Endothelial cell of hepatic sinusoid (primary cell): ENCODE data around the gene ACTR10.
"Not testable (repeated sequence)": the region's sequence is repeated elsewhere in the genome, so short reads cannot be mapped to it uniquely, and the experiment has no call there.

ENCODE experiments used
- in situ Hi-C: cut with HindIII; loops from 2 replicates; pipeline ENCODE4 v1.10.0; 2017; ENCODE audit warnings: low sequenced_read_pairs

Gene ACTR10

GRCh38 chr14:58215191-58215914 lies 15.4 kb downstream of the ACTR10 start:
- in situ Hi-C loops, result no loop called here

GRCh38 chr14:58216544-58216943 lies 16.6 kb downstream of the ACTR10 start:
- in situ Hi-C loops, result no loop called here

GRCh38 chr14:58227096-58227819 lies 27.3 kb downstream of the ACTR10 start:
- in situ Hi-C loops, result no loop called here

DNA sequence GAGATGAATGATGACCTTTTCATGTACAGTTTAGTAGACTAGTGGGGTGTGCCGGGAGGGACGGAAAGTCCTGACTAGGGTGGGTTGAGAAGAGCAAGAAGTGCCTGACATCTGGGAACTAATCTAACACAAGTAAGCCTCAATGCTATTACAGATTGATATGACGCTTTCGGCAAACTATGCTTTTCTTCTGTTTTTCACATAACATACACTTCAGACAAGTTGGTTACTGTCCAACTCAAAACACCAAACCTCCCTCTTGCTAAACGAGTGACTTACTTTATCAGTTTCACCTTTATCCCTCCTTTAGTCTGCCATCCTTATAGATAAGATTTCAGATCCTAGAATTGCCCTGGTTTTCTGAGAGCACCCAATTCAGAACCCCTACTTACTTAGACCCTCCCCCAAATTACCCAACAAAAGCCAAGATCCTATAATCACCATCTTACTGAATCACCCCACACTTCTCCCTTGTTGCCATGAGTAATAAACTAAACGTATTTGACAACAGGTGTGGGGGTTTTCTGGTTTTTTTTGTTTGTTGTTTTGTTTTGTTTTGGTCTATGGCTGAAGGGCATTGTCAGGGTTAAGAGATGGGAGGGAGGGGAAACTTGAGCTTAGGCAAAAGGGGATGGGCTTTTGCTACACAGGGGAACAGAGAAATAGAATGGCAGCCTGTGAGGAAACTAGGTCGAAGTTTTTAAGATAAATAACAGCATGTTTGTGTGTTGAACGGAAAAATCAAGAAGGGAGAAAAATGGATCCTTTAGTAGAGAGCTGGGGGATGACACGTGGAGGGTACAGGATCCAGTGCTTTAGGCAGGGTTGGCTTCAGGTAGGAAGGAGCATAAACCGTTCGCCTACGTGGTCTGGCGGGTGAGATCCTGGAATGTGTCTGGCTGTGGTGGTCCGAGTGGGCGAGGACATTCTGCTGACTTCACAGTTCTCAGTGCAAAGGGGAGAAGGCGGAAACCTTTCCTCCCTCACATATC lies 38.6 kb downstream of the ACTR10 start:
- in situ Hi-C loops, result no loop called here

- in situ Hi-C loops, result no loop called here
Measured at GRCh38 chr14:58239244-58240195, 39.6 kb downstream of the ACTR10 start.

DNA sequence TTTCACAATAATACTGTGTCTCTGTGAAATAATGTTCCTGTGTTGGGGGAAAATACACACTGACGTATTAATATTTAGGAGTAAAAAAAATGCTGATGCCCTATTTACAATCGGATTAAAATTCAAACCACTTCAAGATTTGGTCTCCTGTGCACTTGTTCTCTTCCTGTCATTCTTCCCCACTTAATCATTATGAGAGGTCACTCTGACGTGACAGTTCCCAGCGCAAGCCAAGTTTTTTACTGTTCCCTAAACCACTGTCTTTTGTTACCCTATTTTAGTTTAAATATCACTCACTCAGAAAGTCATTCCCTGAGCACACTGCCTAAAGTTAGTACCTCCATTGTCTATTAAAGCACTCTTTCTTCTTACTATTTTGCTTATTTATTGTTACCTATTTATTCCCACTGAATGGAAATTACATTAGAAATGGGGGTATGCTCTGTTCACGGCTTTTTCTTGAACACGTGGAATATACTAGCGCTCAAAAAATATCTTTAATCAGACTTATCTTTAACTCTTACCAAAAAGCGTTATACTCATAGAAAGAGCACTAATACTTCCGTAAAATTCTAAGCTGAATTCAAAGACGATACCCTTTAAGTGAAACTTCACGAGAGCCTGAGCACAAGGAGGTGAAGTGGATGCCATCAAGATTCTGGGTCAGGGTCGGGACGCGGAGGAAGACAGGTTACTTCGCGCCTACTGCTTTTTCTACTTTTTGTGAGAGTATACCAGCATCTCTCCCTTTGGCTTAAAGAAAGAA lies 44.0 kb downstream of the ACTR10 start:
- in situ Hi-C loops, result no loop called here

DNA sequence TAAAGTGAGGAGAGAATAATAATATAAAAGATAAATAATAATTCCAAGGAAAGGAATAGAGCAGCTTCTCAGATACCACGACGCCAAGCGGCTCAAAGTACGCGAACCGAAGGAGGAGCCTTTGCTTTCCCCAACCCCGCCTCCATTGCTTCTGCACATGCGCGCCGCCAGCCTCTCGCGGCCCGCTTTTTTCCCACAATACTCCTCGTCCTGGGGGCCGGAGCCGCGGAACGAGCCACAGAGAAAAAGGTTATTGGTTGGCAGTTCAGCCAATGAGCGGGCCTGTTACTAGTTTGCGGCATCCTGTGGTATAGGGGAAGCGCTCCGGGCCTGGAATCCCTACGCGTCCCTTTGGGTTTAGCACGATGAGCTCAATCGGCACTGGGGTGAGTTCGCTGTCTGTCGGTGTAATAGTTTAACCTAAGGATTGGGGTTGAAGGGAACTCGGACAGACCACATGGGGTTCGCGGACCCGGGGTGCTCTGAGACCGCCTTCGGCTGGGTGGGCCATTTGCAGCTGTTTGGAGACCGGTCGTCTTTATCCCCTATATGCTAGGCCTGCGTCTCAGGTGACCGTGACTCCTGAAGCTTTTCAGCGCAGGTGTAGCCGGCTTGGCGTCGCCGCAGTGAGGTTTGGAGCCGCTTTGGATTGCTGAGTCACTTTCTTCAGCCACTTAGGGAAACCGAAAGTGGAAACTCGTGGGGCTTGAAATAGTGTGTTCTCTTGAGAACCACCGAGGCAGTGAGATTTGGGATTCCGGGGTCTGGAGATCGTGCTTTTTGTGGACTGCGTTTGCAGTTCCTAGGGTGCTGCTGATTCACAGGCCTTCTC lies 44.8 kb downstream of the ACTR10 start, which contains the start of gene PSMA3:
PSMA3 (plus strand) TSS at position 288 of the 832 bp plus-strand sequence; CDS start at position 366, 78 bp downstream.
- in situ Hi-C loops, result no loop called here

DNA sequence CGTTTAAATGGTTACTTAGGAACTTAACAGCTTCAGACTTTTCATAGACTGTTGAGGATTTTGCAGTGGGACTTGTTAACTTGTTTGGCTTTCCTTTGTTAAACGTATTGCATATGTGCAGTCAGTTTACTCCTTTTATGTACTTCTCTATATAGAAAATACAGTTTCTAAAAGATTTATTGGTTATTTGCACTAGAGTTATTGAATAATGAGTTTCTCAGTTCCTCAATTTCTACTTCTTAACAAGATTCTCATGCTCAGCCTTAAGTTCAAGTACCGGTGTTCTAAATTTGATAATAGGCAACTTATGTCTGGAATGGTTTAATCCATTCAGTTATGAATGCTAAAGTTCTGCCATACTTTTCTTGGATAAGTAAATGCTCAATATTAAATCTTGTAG lies 45.6 kb downstream of the ACTR10 start:
- in situ Hi-C loops, result no loop called here

DNA sequence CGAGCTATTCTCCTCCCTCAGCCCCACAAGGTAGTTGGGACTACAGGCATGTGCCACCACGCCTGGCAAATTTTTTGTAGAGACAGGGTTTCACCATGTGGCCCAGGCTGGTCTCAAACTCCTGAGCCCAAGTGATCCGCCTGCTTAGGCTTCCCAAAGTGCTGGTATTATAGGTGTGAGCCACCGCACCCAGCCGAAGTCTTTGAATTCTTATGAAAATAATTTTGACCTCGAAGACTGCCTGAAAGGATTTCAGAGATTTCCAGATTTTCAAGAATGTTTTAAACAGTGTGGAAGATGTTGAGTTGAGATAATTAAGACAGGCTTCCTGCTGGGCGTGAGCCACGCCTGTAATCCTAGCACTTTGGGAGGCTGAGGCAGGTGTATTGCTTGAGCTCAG lies 49.7 kb downstream of the ACTR10 start:
- in situ Hi-C loops, result no loop called here

- in situ Hi-C loops, result no loop called here
Measured at GRCh38 chr14:58258156-58258555, 58.2 kb downstream of the ACTR10 start.

- in situ Hi-C loops, result not testable (repeated sequence)
Measured at GRCh38 chr14:58262005-58262404, 62.1 kb downstream of the ACTR10 start.

- in situ Hi-C loops, result no loop called here
Measured at GRCh38 chr14:58265401-58265800, 65.5 kb downstream of the ACTR10 start.

DNA sequence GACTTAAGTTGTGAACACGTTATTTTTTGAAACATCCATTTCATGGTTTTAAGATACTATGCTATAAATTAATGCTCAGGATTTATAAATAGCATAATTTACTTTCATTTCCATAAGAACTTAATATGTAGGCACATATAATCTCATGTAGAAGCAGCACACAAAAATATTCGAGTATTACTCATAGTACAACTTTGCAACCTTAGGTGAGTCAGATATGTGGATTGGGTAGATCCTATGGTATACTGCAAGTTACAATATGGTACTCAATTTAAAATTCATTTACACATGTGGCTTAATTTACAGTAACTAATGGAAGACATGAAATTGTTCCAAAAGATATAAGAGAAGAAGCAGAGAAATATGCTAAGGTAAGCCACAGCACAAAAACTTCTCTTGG lies 70.7 kb downstream of the ACTR10 start:
- in situ Hi-C loops, result no loop called here

DNA sequence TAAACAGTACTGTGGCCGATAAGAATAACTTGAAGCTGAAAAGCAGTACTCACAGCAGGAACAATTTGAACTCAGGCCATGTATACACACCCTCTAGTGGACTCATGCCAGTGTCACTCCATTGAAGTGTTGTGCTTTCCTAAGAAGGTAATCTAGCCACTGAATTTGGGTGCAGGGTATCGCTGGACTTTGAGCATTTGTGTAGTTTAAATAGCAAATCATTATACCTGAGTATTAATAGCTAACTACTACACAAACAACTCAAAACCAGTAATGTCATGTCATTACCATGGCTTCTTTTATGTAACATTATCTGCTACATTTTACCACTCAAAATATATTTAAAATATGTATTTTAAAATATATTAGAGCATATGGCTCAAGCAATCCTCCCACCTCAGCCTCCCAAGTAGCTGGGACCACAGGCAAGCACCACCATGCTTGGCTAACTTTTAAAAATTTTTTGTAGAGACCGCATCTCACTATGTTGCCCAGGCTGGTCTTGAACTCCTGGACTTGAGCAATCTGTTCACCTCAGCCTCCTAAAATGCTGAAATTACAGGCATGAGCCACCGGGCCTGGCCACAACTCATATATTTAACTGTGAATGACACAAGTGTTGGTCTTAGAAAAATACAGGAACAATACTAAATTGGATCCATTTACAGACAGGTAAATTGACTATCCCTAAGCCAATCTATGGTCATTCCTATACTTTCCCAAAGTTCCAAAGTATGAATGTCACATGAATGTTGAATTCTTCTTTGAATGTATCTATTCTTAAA lies 72.8 kb downstream of the ACTR10 start:
- in situ Hi-C loops, result no loop called here

GRCh38 chr14:58274881-58275280 lies 74.9 kb downstream of the ACTR10 start:
- in situ Hi-C loops, result no loop called here

DNA sequence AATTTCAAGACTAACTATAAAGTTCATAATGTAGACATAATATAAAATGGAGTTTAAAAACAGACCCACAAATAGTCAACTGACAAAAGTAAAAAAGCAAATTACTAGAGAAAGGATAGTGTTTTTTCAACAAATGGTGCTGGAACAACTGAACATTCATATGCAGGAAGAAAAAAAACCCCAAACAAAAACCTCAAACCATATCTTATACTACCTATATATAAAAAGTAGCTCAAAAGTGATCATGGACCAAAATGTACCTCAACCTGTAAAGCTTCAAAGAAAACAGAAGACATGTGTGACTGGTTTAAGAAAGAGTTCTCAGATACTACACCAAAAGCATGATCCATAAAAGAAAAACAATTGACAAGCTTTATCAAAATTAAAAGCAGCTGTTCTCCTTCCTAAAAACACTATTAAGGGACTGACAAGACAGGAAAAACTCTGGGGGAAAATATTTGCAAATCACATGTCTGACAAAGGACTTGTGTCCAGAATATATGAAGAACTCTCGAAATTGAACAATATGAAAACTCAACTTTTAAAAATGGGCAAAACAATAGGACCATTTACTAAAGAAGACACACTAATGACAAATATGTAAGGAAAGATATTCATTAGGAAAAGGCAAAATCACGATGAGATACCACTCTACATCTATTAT lies 75.7 kb downstream of the ACTR10 start:
- in situ Hi-C loops, result no loop called here

GRCh38 chr14:58276208-58276607 lies 76.3 kb downstream of the ACTR10 start:
- in situ Hi-C loops, result no loop called here
